HG03095 (cell line): ENCODE measurements around the gene LUZP2.

ENCODE experiments used
- ATAC-seq: cut with Tn5 transposase; IDR thresholded peaks from one replicate; pipeline ENCODE4 v1.9.1; 2021; ENCODE audit warnings: moderate library complexity; ENCODE audit not compliant: unreplicated experiment

Gene LUZP2

GRCh38 chr11:24708616-24709015 is 211.8 kb downstream of the LUZP2 start:
- ATAC-seq: no peak

GRCh38 chr11:24709928-24710565 is 213.2 kb downstream of the LUZP2 start:
- ATAC-seq: no peak

- ATAC-seq: no peak
Observed at GRCh38 chr11:24714601-24715000, 217.7 kb downstream of the LUZP2 start.

- no peak for ATAC-seq
Observed at GRCh38 chr11:24716403-24716802, 219.6 kb downstream of the LUZP2 start.

- no peak for ATAC-seq
Observed at GRCh38 chr11:24723231-24723630, 226.4 kb downstream of the LUZP2 start.

- ATAC-seq: no peak
Observed at GRCh38 chr11:24731554-24731953, 234.7 kb downstream of the LUZP2 start.

- no peak for ATAC-seq
Observed at GRCh38 chr11:24734742-24735237, 237.9 kb downstream of the LUZP2 start.

- ATAC-seq: no peak
Observed at GRCh38 chr11:24738972-24739371, 242.1 kb downstream of the LUZP2 start.

GRCh38 chr11:24739637-24740036 is 242.8 kb downstream of the LUZP2 start:
- ATAC-seq: no peak

- ATAC-seq: no peak
Observed at GRCh38 chr11:24747275-24748251, 250.7 kb downstream of the LUZP2 start.

GRCh38 chr11:24748261-24748660 is 251.4 kb downstream of the LUZP2 start:
- ATAC-seq: no peak

- no peak for ATAC-seq
Observed at GRCh38 chr11:24754406-24754805, 257.6 kb downstream of the LUZP2 start.

GRCh38 chr11:24755260-24755839 is 258.5 kb downstream of the LUZP2 start:
- no peak for ATAC-seq

- ATAC-seq: no peak
Observed at GRCh38 chr11:24759742-24760141, 262.9 kb downstream of the LUZP2 start.

GRCh38 chr11:24760681-24761080 is 263.8 kb downstream of the LUZP2 start:
- no peak for ATAC-seq

- no peak for ATAC-seq
Observed at GRCh38 chr11:24762076-24762475, 265.2 kb downstream of the LUZP2 start.

- ATAC-seq: no peak
Observed at GRCh38 chr11:24767411-24767810, 270.6 kb downstream of the LUZP2 start.

GRCh38 chr11:24773322-24773721 is 276.5 kb downstream of the LUZP2 start:
- no peak for ATAC-seq

GRCh38 chr11:24779791-24780190 is 282.9 kb downstream of the LUZP2 start:
- no peak for ATAC-seq

- no peak for ATAC-seq
Observed at GRCh38 chr11:24781288-24781687, 284.4 kb downstream of the LUZP2 start.

GRCh38 chr11:24793479-24793878 is 296.6 kb downstream of the LUZP2 start:
- ATAC-seq: no peak

GRCh38 chr11:24794064-24794463 is 297.2 kb downstream of the LUZP2 start:
- no peak for ATAC-seq
